CD14-positive monocyte (primary cell): Measurements from ENCODE around the gene CDK18. TPM values are rescaled to one million over a fixed set of nuclear protein-coding genes. Genes with fewer than 3 reads are reported as not detected.

Experiments used
- DNase-seq, 3 donors: peaks; one replicate each; pipeline ENCODE4 v3.0.0-alpha.2; 2011 to 2022
- H2AFZ ChIP-seq: 2 replicates; pipeline ENCODE4 v1.6.0; 2012; ENCODE audit warnings: mild to moderate bottlenecking, low read depth, low read length, inconsistent platforms; ENCODE audit not compliant: insufficient read depth, poor library complexity, severe bottlenecking
- H3K27ac ChIP-seq, 2 donors: 1 replicate in 1 of 2; 2 replicates in 1 of 2; pipeline ENCODE4 v1.5.1; 2012 to 2013; ENCODE audit warnings: low read length in 2 of 2, control low read depth in 1 of 2, inconsistent platforms in 1 of 2, low read depth in 1 of 2, mild to moderate bottlenecking in 1 of 2
- H3K27me3 ChIP-seq, 2 donors: one replicate each; pipeline versions ENCODE4 v1.6.0 to v1.6.1; 2011 to 2013; ENCODE audit warnings: low read length in 2 of 2; ENCODE audit not compliant: control insufficient read depth in 2 of 2, insufficient read depth in 2 of 2
- H3K36me3 ChIP-seq, 2 donors: replicated peaks in 1 of 2; 1 replicate in 1 of 2; 2 replicates in 1 of 2; pipeline versions ENCODE4 v1.5.1 to v1.6.1; 2012 to 2013; ENCODE audit warnings: low read length in 2 of 2, control low read depth in 1 of 2, inconsistent platforms in 1 of 2, mild to moderate bottlenecking in 1 of 2; ENCODE audit not compliant: insufficient read depth in 2 of 2, control insufficient read depth in 1 of 2
- H3K4me1 ChIP-seq, 2 donors: 1 replicate in 1 of 2; 2 replicates in 1 of 2; pipeline versions ENCODE4 v1.5.1 to v1.6.1; 2012 to 2013; ENCODE audit warnings: low read length in 2 of 2, control low read depth in 1 of 2, inconsistent platforms in 1 of 2, mild to moderate bottlenecking in 1 of 2, moderate library complexity in 1 of 2; ENCODE audit not compliant: insufficient read depth in 2 of 2, control insufficient read depth in 1 of 2
- H3K4me2 ChIP-seq: replicated peaks from 2 replicates; pipeline ENCODE3; 2012; ENCODE audit warnings: low read length, moderate library complexity, mild to moderate bottlenecking; ENCODE audit not compliant: poor library complexity, severe bottlenecking; ENCODE audit errors: extremely low read depth
- H3K4me3 ChIP-seq, 3 experiments: fragments of 200-600 bp in 1 of 3; sonication (generic) in 1 of 3; replicated peaks in 1 of 3; 1 replicate in 2 of 3; 2 replicates in 1 of 3; pipeline ENCODE4 v1.5.1; 2011 to 2013; ENCODE audit warnings: low read length in 3 of 3, mild to moderate bottlenecking in 3 of 3, control low read depth in 2 of 3, low read depth in 2 of 3, inconsistent platforms in 1 of 3, moderate library complexity in 1 of 3
- H3K79me2 ChIP-seq: 2 replicates; pipeline ENCODE4 v1.6.0; 2012; ENCODE audit warnings: mild to moderate bottlenecking, control low read depth, inconsistent platforms, low read length, moderate library complexity; ENCODE audit not compliant: insufficient read depth
- H3K9ac ChIP-seq: 2 replicates; pipeline ENCODE4 v1.6.0; 2017; ENCODE audit warnings: low read length, mild to moderate bottlenecking; ENCODE audit not compliant: insufficient read depth, poor library complexity, severe bottlenecking
- H3K9me3 ChIP-seq, 2 donors: replicated peaks in 1 of 2; 1 replicate in 1 of 2; 2 replicates in 1 of 2; pipeline versions ENCODE4 v1.5.1 to v1.6.1; 2012 to 2013; ENCODE audit warnings: low read length in 2 of 2, control low read depth in 1 of 2; ENCODE audit not compliant: control insufficient read depth in 1 of 2, insufficient read depth in 1 of 2
- H4K20me1 ChIP-seq: 2 replicates; pipeline ENCODE4 v1.6.0; 2012; ENCODE audit warnings: mild to moderate bottlenecking, low read length, control low read depth, moderate library complexity; ENCODE audit not compliant: insufficient read depth
- H3K27ac Mint-ChIP-seq, 7 donors: one replicate each; pipeline ENCODE4 v1.8.0; 2020; ENCODE audit warnings: mild to moderate bottlenecking in 7 of 7, mixed read lengths in 7 of 7, moderate library complexity in 6 of 7, inconsistent platforms in 2 of 7
- H3K27me3 Mint-ChIP-seq, 3 donors: one replicate each; pipeline ENCODE4 v1.8.0; 2021 to 2022; ENCODE audit warnings: low read depth in 3 of 3, mild to moderate bottlenecking in 3 of 3, mixed read lengths in 3 of 3, moderate library complexity in 3 of 3, inconsistent platforms in 1 of 3
- H3K36me3 Mint-ChIP-seq, 2 donors: one replicate each; pipeline ENCODE4 v1.8.0; 2020; ENCODE audit warnings: mixed read lengths in 2 of 2, inconsistent platforms in 1 of 2, mild to moderate bottlenecking in 1 of 2
- H3K4me1 Mint-ChIP-seq: one replicate; pipeline ENCODE4 v1.8.0; 2020; ENCODE audit warnings: mild to moderate bottlenecking, mixed read lengths
- H3K4me3 Mint-ChIP-seq, 2 donors: one replicate each; pipeline ENCODE4 v1.8.0; 2020; ENCODE audit warnings: mild to moderate bottlenecking in 2 of 2, mixed read lengths in 2 of 2, moderate library complexity in 1 of 2
- H3K9me3 Mint-ChIP-seq, 7 donors: one replicate each; pipeline ENCODE4 v1.8.0; 2020 to 2022; ENCODE audit warnings: mixed read lengths in 7 of 7, mild to moderate bottlenecking in 6 of 7, moderate library complexity in 6 of 7, inconsistent platforms in 2 of 7
- CTCF ChIP-seq: fragments of 200-600 bp; IDR thresholded peaks from one replicate; pipeline ENCODE4 v1.8.0; 2022; ENCODE audit warnings: antibody characterized with exemption, mild to moderate bottlenecking
- WGBS: methylation state at CpG from one replicate; pipeline ENCODE4 v1.1.5; 2013; ENCODE audit warnings: missing lambda C conversion rate; ENCODE audit not compliant: insufficient coverage; 5-methylcytosine and 5-hydroxymethylcytosine counted together
- intact Hi-C, 2 donors: fragments of 100-400 bp; cut with micrococcal nuclease; formaldehyde crosslinking; loops; one replicate each; pipeline versions ENCODE4 v1.15.0 to v1.15.1; 2023
- polyA plus RNA-seq, 3 donors: library from polyadenylated mRNA; depleted of rRNA in 1 of 3; unstranded in 2 of 3; stranded (reverse) in 1 of 3; fragments of 300-500 nt in 2 of 3; fragments of >200 nt in 1 of 3; fragmentation: Illumina TruSeq in 2 of 3; gene quantifications; 1 replicate in 2 of 3; 2 replicates in 1 of 3; pipeline ENCODE4 v1.2.3, GENCODE V29; 2012 to 2021

CDK18 gene
- polyA plus RNA-seq, 3 donors: 0.48 to 4.4 (median 0.66) TPM

GRCh38 chr1:205554026-205554811 lies 49.8 kb downstream of the CDK18 start:
- Histone ChIP-seq H3K27me3 (peaks cover 4 to 10% of the 10 kb centered on the region in 2 donors), H3K27ac (no peak overlapping the region), H3K9ac (no peak overlapping the region), H3K4me3 (no peak overlapping the region), H3K9me3 (peaks cover 4 to 14% of the 10 kb centered on the region in 2 donors), H4K20me1 (no peaks in the 10 kb centered on the region), H3K36me3 (no peaks in the 10 kb centered on the region), H3K4me2 (no peak overlapping the region), H3K4me1 (no peaks in the 10 kb centered on the region), H2AFZ (no peak overlapping the region), H3K79me2 (no peaks in the 10 kb centered on the region)
- no peaks in the 10 kb centered on the region for H3K36me3 Mint-ChIP-seq
- no peak for DNase-seq
- peaks cover 8 to 16% (median 12%) of the 10 kb centered on the region in 7 donors for H3K9me3 Mint-ChIP-seq
- no peaks in the 10 kb centered on the region for H3K4me1 Mint-ChIP-seq
- no CpG with 5 or more reads among the region's 3 CpGs for WGBS
- H3K27ac Mint-ChIP-seq: no peak overlapping the region
- no peak overlapping the region for H3K4me3 Mint-ChIP-seq
- intact Hi-C loops: no loop called here
- H3K27me3 Mint-ChIP-seq: peaks cover 12 to 47% (median 14%) of the 10 kb centered on the region in 3 donors
- no peak for TF ChIP-seq CTCF

GRCh38 chr1:205561501-205562203 lies 57.2 kb downstream of the CDK18 start:
- no peak overlapping the region for H3K4me3 ChIP-seq
- no peak for DNase-seq
- no peaks in the 10 kb centered on the region for H3K4me1 ChIP-seq
- peaks cover 14 to 20% of the 10 kb centered on the region in 2 donors for H3K27me3 ChIP-seq
- Mint-ChIP-seq H3K4me1 (no peaks in the 10 kb centered on the region), H3K4me3 (no peak overlapping the region), H3K9me3 (peaks cover 4 to 19% (median 14%) of the 10 kb centered on the region in 7 donors), H3K36me3 (no peaks in the 10 kb centered on the region), H3K27ac (no peak overlapping the region), H3K27me3 (peaks cover 22 to 66% (median 33%) of the 10 kb centered on the region in 3 donors)
- H3K4me2 ChIP-seq: no peak overlapping the region
- no peak overlapping the region for H2AFZ ChIP-seq
- no peak overlapping the region for H3K9ac ChIP-seq
- H4K20me1 ChIP-seq: no peaks in the 10 kb centered on the region
- no peaks in the 10 kb centered on the region for H3K36me3 ChIP-seq
- no peak for TF ChIP-seq CTCF
- H3K27ac ChIP-seq: no peak overlapping the region
- intact Hi-C loops: no loop called here
- no peaks in the 10 kb centered on the region for H3K79me2 ChIP-seq
- WGBS: no CpG with 5 or more reads among the region's 1 CpG
- H3K9me3 ChIP-seq: peaks cover 5 to 9% of the 10 kb centered on the region in 2 donors
